Liver (tissue), 9 donors: ENCODE results near the gene PABPN1L. TPM values are rescaled to one million over a fixed set of nuclear protein-coding genes. Genes with fewer than 3 reads are reported as not detected.

Experiments
- DNase-seq: peaks from one replicate; pipeline ENCODE4 v3.0.0-alpha.2; 2017; ENCODE audit warnings: low spot score
- H3K27ac ChIP-seq, 2 donors: one replicate each; pipeline ENCODE4 v1.7.0; 2013; ENCODE audit warnings: inconsistent platforms in 2 of 2, low read length in 2 of 2, control low read depth in 1 of 2, low read depth in 1 of 2, mild to moderate bottlenecking in 1 of 2
- H3K27me3 ChIP-seq, 4 donors: one replicate each; pipeline versions ENCODE4 v1.6.1 to v1.7.0; 2013; ENCODE audit warnings: low read length in 3 of 4, inconsistent platforms in 1 of 4, mild to moderate bottlenecking in 1 of 4, moderate library complexity in 1 of 4; ENCODE audit not compliant: control insufficient read depth in 4 of 4, insufficient read depth in 4 of 4
- H3K36me3 ChIP-seq, 4 donors: one replicate each; pipeline versions ENCODE4 v1.6.1 to v1.7.0; 2013; ENCODE audit warnings: low read length in 3 of 4, mild to moderate bottlenecking in 3 of 4, low read depth in 1 of 4, moderate library complexity in 1 of 4; ENCODE audit not compliant: control insufficient read depth in 4 of 4, insufficient read depth in 3 of 4
- H3K4me1 ChIP-seq, 4 donors: one replicate each; pipeline versions ENCODE4 v1.6.1 to v1.7.0; 2013; ENCODE audit warnings: low read length in 3 of 4, mild to moderate bottlenecking in 3 of 4, moderate library complexity in 1 of 4; ENCODE audit not compliant: control insufficient read depth in 4 of 4, insufficient read depth in 4 of 4
- H3K4me3 ChIP-seq, 3 donors: one replicate each; pipeline versions ENCODE4 v1.6.1 to v1.7.0; 2013; ENCODE audit warnings: low read length in 3 of 3, control low read depth in 1 of 3, low read depth in 1 of 3, mild to moderate bottlenecking in 1 of 3
- H3K9ac ChIP-seq, 2 donors: one replicate each; pipeline ENCODE4 v1.7.0; 2013; ENCODE audit warnings: low read length in 2 of 2, mild to moderate bottlenecking in 2 of 2, moderate library complexity in 2 of 2, control low read depth in 1 of 2, low read depth in 1 of 2
- H3K9me3 ChIP-seq, 4 donors: one replicate each; pipeline versions ENCODE4 v1.6.1 to v1.7.0; 2013; ENCODE audit warnings: low read length in 3 of 4; ENCODE audit not compliant: control insufficient read depth in 4 of 4
- ATF3 ChIP-seq: IDR thresholded peaks from 2 replicates; pipeline ENCODE4 v1.6.1; 2016; ENCODE audit warnings: antibody characterized with exemption
- EGR1 ChIP-seq, 2 donors: IDR thresholded peaks; 2 replicates each; pipeline ENCODE4 v1.6.1; 2016 to 2018; ENCODE audit warnings: antibody characterized with exemption in 2 of 2, low read depth in 2 of 2
- FOXA1 ChIP-seq: IDR thresholded peaks from 2 replicates; pipeline ENCODE4 v1.6.1; 2016; ENCODE audit warnings: antibody characterized with exemption
- FOXA2 ChIP-seq: IDR thresholded peaks from 2 replicates; pipeline ENCODE4 v1.6.1; 2016; ENCODE audit warnings: antibody characterized with exemption
- GABPA ChIP-seq, 2 donors: IDR thresholded peaks in 1 of 2; conservative IDR thresholded peaks in 1 of 2; 2 replicates each; pipeline ENCODE4 v1.6.1; 2016; ENCODE audit warnings: antibody characterized with exemption in 2 of 2, mild to moderate bottlenecking in 1 of 2, moderate library complexity in 1 of 2
- HNF4A ChIP-seq, 2 donors: conservative IDR thresholded peaks; 2 replicates each; pipeline ENCODE4 v1.6.1; 2016; ENCODE audit warnings: antibody characterized with exemption in 2 of 2, mild to moderate bottlenecking in 2 of 2
- HNF4G ChIP-seq: IDR thresholded peaks from 2 replicates; pipeline ENCODE4 v1.6.1; 2016; ENCODE audit warnings: antibody characterized with exemption
- JUND ChIP-seq, 2 donors: IDR thresholded peaks; 2 replicates each; pipeline ENCODE4 v1.6.1; 2016; ENCODE audit warnings: antibody characterized with exemption in 2 of 2
- MAX ChIP-seq: IDR thresholded peaks from 2 replicates; pipeline ENCODE4 v1.6.1; 2016; ENCODE audit warnings: antibody characterized with exemption
- NR2F2 ChIP-seq: IDR thresholded peaks from 2 replicates; pipeline ENCODE4 v1.6.1; 2016; ENCODE audit warnings: antibody characterized with exemption
- RAD21 ChIP-seq, 2 donors: IDR thresholded peaks; 2 replicates each; pipeline ENCODE4 v1.6.1; 2016; ENCODE audit warnings: antibody characterized with exemption in 2 of 2, mild to moderate bottlenecking in 2 of 2
- RXRA ChIP-seq, 2 donors: IDR thresholded peaks; 2 replicates each; pipeline ENCODE4 v1.6.1; 2017 to 2018; ENCODE audit warnings: antibody characterized with exemption in 2 of 2, mild to moderate bottlenecking in 1 of 2
- SP1 ChIP-seq: IDR thresholded peaks from 2 replicates; pipeline ENCODE4 v1.6.1; 2018; ENCODE audit warnings: antibody characterized with exemption, mild to moderate bottlenecking
- TAF1 ChIP-seq: conservative IDR thresholded peaks from 2 replicates; pipeline ENCODE4 v1.6.1; 2016; ENCODE audit warnings: antibody characterized with exemption, mild to moderate bottlenecking
- YY1 ChIP-seq: IDR thresholded peaks from 2 replicates; pipeline ENCODE4 v1.6.1; 2016; ENCODE audit warnings: antibody characterized with exemption, mild to moderate bottlenecking
- ZBTB33 ChIP-seq: IDR thresholded peaks from 2 replicates; pipeline ENCODE4 v1.6.1; 2016; ENCODE audit warnings: antibody characterized with exemption
- WGBS: extraction: QIAGEN DNeasy Blood & Tissue Kit; methylation state at CpG from one replicate; pipeline ENCODE4 v1.1.7; 2013; 5-methylcytosine and 5-hydroxymethylcytosine counted together
- polyA plus RNA-seq, 2 donors: library from polyadenylated mRNA; stranded (reverse) in 1 of 2; unstranded in 1 of 2; fragments of 200-250 nt in 1 of 2; fragments of >200 nt in 1 of 2; fragmentation: Nextera tagmentation in 1 of 2; extraction: Ambion mirVana in 1 of 2; gene quantifications; one replicate each; pipeline versions ENCODE4 v1.2.1 to v1.2.3, GENCODE V29; 2013 to 2015
- total RNA-seq, 2 donors: library from RNA; depleted of rRNA; stranded (reverse); fragments of >200 nt; gene quantifications; one replicate each; pipeline ENCODE4 v1.2.3, GENCODE V29; 2014
- TF ChIP-seq, protein P1 (sequence below): fragments of 150-350 bp; IDR thresholded peaks from 2 replicates; pipeline ENCODE4 v1.5.1; 2017; ENCODE audit warnings: improper control_type of control experiment, low read depth, low read length; ENCODE audit not compliant: missing input control
- TF ChIP-seq, protein P2 (sequence below): IDR thresholded peaks from 2 replicates; pipeline ENCODE4 v1.6.1; 2016; ENCODE audit warnings: antibody characterized with exemption, mild to moderate bottlenecking
- donor health status: healthy.
- donor health status: healthy.
- donor health status: healthy.
- donor health status: healthy.
- donor health status: healthy.

The PABPN1L gene
- total and polyA plus RNA-seq, 4 donors, result 0.09 TPM; not detected in 3

DNA sequence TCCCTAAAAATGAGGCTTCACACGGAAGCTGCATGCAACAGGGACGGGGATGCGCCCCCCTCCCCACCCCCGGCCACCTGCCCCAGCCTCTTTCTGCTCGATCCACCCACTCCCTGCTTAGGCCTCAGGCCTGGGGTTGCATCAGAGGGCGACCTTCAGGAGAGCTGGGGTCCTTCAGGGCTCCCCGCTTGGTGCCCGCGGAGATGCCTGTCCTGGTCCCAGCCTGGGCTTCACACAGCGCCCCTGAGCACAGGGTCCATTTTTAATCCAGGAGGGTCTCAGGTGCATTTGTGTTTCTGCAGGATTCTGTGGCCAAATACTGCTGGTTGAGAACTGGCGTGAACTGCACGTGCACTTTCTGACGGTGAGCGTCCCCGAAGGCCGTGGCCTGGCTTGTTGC, 47.3 kb downstream of the PABPN1L start:
- DNase-seq, result no peak
- Histone ChIP-seq H3K9ac (no peak overlapping the region), H3K4me1 (no peaks in the 10 kb centered on the region), H3K4me3 (no peak overlapping the region), H3K9me3 (no peaks in the 10 kb centered on the region), H3K36me3 (peaks cover 0 to 15% (median 3%) of the 10 kb centered on the region in 4 donors), H3K27me3 (no peaks in the 10 kb centered on the region), H3K27ac (no peak overlapping the region)
- TF ChIP-seq YY1 (no peak), HNF4A (conservative IDR thresholded peaks at IDR 0.05) (no peak), FOXA1 (no peak), NR2F2 (no peak), TAF1 (no peak), SP1 (no peak), EGR1 (IDR thresholded peaks at IDR 0.05; ENCODE audit: low read depth in 2 of 2) (no peak), FOXA2 (no peak), ZBTB33 (no peak), RAD21 (IDR thresholded peaks at IDR 0.05) (no peak), HNF4G (no peak), JUND (IDR thresholded peaks at IDR 0.05) (no peak), RXRA (IDR thresholded peaks at IDR 0.05) (no peak), ATF3 (no peak)
- TF ChIP-seq, protein P1, sequence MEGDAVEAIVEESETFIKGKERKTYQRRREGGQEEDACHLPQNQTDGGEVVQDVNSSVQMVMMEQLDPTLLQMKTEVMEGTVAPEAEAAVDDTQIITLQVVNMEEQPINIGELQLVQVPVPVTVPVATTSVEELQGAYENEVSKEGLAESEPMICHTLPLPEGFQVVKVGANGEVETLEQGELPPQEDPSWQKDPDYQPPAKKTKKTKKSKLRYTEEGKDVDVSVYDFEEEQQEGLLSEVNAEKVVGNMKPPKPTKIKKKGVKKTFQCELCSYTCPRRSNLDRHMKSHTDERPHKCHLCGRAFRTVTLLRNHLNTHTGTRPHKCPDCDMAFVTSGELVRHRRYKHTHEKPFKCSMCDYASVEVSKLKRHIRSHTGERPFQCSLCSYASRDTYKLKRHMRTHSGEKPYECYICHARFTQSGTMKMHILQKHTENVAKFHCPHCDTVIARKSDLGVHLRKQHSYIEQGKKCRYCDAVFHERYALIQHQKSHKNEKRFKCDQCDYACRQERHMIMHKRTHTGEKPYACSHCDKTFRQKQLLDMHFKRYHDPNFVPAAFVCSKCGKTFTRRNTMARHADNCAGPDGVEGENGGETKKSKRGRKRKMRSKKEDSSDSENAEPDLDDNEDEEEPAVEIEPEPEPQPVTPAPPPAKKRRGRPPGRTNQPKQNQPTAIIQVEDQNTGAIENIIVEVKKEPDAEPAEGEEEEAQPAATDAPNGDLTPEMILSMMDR, result no peak
- WGBS, result 92% methylated on average over 16 of the region's 16 CpGs

DNA sequence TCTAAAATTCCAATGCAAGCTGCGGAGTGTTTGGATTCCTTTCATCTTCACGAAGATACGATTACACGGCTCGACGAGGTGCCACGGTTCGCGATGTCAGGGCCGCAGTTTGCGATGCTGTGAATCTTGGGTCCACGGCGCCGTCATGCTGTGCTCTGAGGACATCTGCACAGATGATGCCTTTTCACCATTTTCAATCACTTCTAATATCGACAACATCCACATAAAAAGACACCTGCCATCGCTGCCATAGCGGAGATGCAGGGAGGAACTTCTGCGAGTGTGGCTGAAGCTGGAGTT, 47.9 kb downstream of the PABPN1L start:
- no peak for TF ChIP-seq FOXA2
- TF ChIP-seq HNF4A (conservative IDR thresholded peaks at IDR 0.05), result no peak
- TF ChIP-seq FOXA1, result no peak
- TF ChIP-seq ZBTB33, result no peak
- no peak for TF ChIP-seq TAF1
- TF ChIP-seq, protein P2, sequence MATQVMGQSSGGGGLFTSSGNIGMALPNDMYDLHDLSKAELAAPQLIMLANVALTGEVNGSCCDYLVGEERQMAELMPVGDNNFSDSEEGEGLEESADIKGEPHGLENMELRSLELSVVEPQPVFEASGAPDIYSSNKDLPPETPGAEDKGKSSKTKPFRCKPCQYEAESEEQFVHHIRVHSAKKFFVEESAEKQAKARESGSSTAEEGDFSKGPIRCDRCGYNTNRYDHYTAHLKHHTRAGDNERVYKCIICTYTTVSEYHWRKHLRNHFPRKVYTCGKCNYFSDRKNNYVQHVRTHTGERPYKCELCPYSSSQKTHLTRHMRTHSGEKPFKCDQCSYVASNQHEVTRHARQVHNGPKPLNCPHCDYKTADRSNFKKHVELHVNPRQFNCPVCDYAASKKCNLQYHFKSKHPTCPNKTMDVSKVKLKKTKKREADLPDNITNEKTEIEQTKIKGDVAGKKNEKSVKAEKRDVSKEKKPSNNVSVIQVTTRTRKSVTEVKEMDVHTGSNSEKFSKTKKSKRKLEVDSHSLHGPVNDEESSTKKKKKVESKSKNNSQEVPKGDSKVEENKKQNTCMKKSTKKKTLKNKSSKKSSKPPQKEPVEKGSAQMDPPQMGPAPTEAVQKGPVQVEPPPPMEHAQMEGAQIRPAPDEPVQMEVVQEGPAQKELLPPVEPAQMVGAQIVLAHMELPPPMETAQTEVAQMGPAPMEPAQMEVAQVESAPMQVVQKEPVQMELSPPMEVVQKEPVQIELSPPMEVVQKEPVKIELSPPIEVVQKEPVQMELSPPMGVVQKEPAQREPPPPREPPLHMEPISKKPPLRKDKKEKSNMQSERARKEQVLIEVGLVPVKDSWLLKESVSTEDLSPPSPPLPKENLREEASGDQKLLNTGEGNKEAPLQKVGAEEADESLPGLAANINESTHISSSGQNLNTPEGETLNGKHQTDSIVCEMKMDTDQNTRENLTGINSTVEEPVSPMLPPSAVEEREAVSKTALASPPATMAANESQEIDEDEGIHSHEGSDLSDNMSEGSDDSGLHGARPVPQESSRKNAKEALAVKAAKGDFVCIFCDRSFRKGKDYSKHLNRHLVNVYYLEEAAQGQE, result no peak
- no peak for TF ChIP-seq RAD21 (IDR thresholded peaks at IDR 0.05)
- TF ChIP-seq, protein P1, result no peak
- no peak for TF ChIP-seq SP1
- no peak for TF ChIP-seq HNF4G
- TF ChIP-seq ATF3, result no peak
- no peak for TF ChIP-seq JUND (IDR thresholded peaks at IDR 0.05)
- no peak for TF ChIP-seq MAX
- no peak for TF ChIP-seq GABPA (IDR thresholded peaks at IDR 0.05 in 1 of 2, conservative IDR thresholded peaks at IDR 0.05 in 1 of 2)
- no peak for TF ChIP-seq NR2F2
- no peak for TF ChIP-seq RXRA (IDR thresholded peaks at IDR 0.05)
- no peaks in the 10 kb centered on the region for H3K4me1 ChIP-seq
- no peaks in the 10 kb centered on the region for H3K27me3 ChIP-seq
- no peak overlapping the region for H3K4me3 ChIP-seq
- no peak overlapping the region for H3K27ac ChIP-seq
- H3K36me3 ChIP-seq, result peaks cover 0 to 15% (median 3%) of the 10 kb centered on the region in 4 donors
- H3K9ac ChIP-seq, result no peak overlapping the region
- no peaks in the 10 kb centered on the region for H3K9me3 ChIP-seq
- WGBS, result 93% methylated on average over 18 of the region's 18 CpGs
- DNase-seq, result no peak
